Endodermal cell (in vitro differentiated cells): ENCODE measurements around the gene GNB1L. TPM values are rescaled to one million over a fixed set of nuclear protein-coding genes. Genes with fewer than 3 reads are reported as not detected.

ENCODE experiments used
- DNase-seq: peaks from one replicate; pipeline ENCODE4 v3.0.0-alpha.2; 2017
- H3K27ac ChIP-seq: 2 replicates; pipeline ENCODE4 v1.5.1; 2013; ENCODE audit warnings: mild to moderate bottlenecking, low read depth, low read length, moderate library complexity
- H3K27me3 ChIP-seq: 2 replicates; pipeline ENCODE4 v1.6.1; 2013; ENCODE audit warnings: mild to moderate bottlenecking, low read length, moderate library complexity; ENCODE audit not compliant: insufficient read depth, control insufficient read depth, poor library complexity, severe bottlenecking
- H3K36me3 ChIP-seq: 2 replicates; pipeline ENCODE4 v1.7.0; 2013; ENCODE audit warnings: mild to moderate bottlenecking, low read length, moderate library complexity; ENCODE audit not compliant: control insufficient read depth, insufficient read depth
- H3K4me1 ChIP-seq: one replicate; pipeline ENCODE4 v1.7.0; 2013; ENCODE audit warnings: low read length; ENCODE audit not compliant: control insufficient read depth, insufficient read depth
- H3K4me3 ChIP-seq: 2 replicates; pipeline ENCODE4 v1.5.1; 2013; ENCODE audit warnings: mild to moderate bottlenecking, low read length, moderate library complexity
- H3K9ac ChIP-seq: 2 replicates; pipeline ENCODE4 v1.6.1; 2013; ENCODE audit warnings: mild to moderate bottlenecking, low read length, moderate library complexity; ENCODE audit not compliant: poor library complexity, severe bottlenecking; ENCODE audit errors: extremely low read depth
- H3K9me3 ChIP-seq: 2 replicates; pipeline ENCODE4 v1.6.1; 2013; ENCODE audit warnings: mild to moderate bottlenecking, low read length, moderate library complexity; ENCODE audit not compliant: control insufficient read depth
- H3K27ac Mint-ChIP-seq: 2 replicates; pipeline ENCODE4 v1.8.0; 2020; ENCODE audit warnings: mixed read lengths
- H3K27me3 Mint-ChIP-seq: 2 replicates; pipeline ENCODE4 v1.8.0; 2021; ENCODE audit warnings: mild to moderate bottlenecking, mixed read lengths; ENCODE audit not compliant: insufficient read depth
- H3K36me3 Mint-ChIP-seq: 2 replicates; pipeline ENCODE4 v1.8.0; 2020; ENCODE audit warnings: low read depth, mixed read lengths
- H3K4me1 Mint-ChIP-seq: 2 replicates; pipeline ENCODE4 v1.8.0; 2020; ENCODE audit warnings: mixed read lengths
- H3K4me3 Mint-ChIP-seq: 2 replicates; pipeline ENCODE4 v1.8.0; 2020; ENCODE audit warnings: mild to moderate bottlenecking, moderate library complexity, mixed read lengths
- H3K9me3 Mint-ChIP-seq: 2 replicates; pipeline ENCODE4 v1.8.0; 2020; ENCODE audit warnings: mild to moderate bottlenecking, mixed read lengths
- WGBS, 2 experiments: methylation state at CpG; one replicate each; pipeline versions ENCODE4 v1.1.5 to v1.1.7; 2013; ENCODE audit warnings: missing lambda C conversion rate in 2 of 2, mixed read lengths in 1 of 2; ENCODE audit not compliant: insufficient coverage in 1 of 2, insufficient read length in 1 of 2; 5-methylcytosine and 5-hydroxymethylcytosine counted together
- total RNA-seq, 2 donors: library from RNA; stranded (reverse); fragmentation: NEBNext Ultra II Directional in 1 of 2; extraction: Animal tissue kit (Norgen Biotek cat#: 25700) in 1 of 2; gene quantifications; 2 replicates in 1 of 2; 3 replicates in 1 of 2; pipeline ENCODE4 v1.2.1, GENCODE V29; 2021
- TF ChIP-seq, protein P1 (sequence below): fragments of 200-600 bp; sonication (generic); conservative IDR thresholded peaks from 2 replicates; pipeline ENCODE4 v1.5.0; 2021; ENCODE audit warnings: antibody characterized with exemption, mild to moderate bottlenecking

Gene GNB1L
- total RNA-seq, 2 donors from 2014 or later, result 9.5 to 12.2 TPM

DNA sequence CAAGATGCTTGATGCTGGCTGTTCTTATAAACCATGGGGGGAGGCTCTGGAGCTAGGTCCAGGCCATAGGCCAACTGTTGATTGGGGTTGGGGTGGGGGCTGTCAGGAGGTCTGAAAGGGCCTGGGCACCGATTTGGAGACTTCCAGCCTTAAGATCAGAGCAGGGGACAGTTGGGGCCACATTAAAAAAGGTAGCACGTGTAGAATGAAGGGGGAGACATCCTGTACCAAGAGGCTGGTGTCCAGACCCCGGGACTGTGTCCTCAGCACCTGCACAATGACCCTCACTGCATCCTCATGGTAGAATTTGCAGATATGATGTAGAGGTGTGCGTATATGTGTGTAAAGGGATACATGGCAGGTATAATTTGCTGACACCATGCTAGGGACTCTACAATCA is 106.5 kb downstream of the GNB1L start:
- peaks cover 7% of the 10 kb centered on the region for H3K27me3 Mint-ChIP-seq
- Histone ChIP-seq H3K27ac (no peak overlapping the region), H3K36me3 (no peaks in the 10 kb centered on the region), H3K4me1 (peaks cover 13% of the 10 kb centered on the region), H3K4me3 (no peak overlapping the region), H3K27me3 (peaks cover 17% of the 10 kb centered on the region), H3K9ac (no peak overlapping the region), H3K9me3 (no peaks in the 10 kb centered on the region)
- H3K4me3 Mint-ChIP-seq, result no peak overlapping the region
- H3K36me3 Mint-ChIP-seq, result no peaks in the 10 kb centered on the region
- no peaks in the 10 kb centered on the region for H3K9me3 Mint-ChIP-seq
- peaks cover 6% of the 10 kb centered on the region for H3K4me1 Mint-ChIP-seq
- TF ChIP-seq, protein P1, sequence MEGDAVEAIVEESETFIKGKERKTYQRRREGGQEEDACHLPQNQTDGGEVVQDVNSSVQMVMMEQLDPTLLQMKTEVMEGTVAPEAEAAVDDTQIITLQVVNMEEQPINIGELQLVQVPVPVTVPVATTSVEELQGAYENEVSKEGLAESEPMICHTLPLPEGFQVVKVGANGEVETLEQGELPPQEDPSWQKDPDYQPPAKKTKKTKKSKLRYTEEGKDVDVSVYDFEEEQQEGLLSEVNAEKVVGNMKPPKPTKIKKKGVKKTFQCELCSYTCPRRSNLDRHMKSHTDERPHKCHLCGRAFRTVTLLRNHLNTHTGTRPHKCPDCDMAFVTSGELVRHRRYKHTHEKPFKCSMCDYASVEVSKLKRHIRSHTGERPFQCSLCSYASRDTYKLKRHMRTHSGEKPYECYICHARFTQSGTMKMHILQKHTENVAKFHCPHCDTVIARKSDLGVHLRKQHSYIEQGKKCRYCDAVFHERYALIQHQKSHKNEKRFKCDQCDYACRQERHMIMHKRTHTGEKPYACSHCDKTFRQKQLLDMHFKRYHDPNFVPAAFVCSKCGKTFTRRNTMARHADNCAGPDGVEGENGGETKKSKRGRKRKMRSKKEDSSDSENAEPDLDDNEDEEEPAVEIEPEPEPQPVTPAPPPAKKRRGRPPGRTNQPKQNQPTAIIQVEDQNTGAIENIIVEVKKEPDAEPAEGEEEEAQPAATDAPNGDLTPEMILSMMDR, result no peak
- H3K27ac Mint-ChIP-seq, result no peak overlapping the region
- 76 to 96% methylated on average over 3 of the region's 4 CpGs for WGBS, 2 experiments
- DNase-seq, result no peak

GRCh38 chr22:19747551-19747950 is 107.1 kb downstream of the GNB1L start:
- H3K9ac ChIP-seq, result no peak overlapping the region
- no peaks in the 10 kb centered on the region for H3K9me3 ChIP-seq
- no peak overlapping the region for H3K4me3 ChIP-seq
- WGBS, 2 experiments, result 90 to 91% methylated on average over 5 to 12 of the region's 12 CpGs
- Mint-ChIP-seq H3K4me1 (peaks cover 6% of the 10 kb centered on the region), H3K27ac (no peak overlapping the region), H3K36me3 (no peaks in the 10 kb centered on the region), H3K4me3 (no peak overlapping the region), H3K9me3 (no peaks in the 10 kb centered on the region), H3K27me3 (peaks cover 1% of the 10 kb centered on the region)
- H3K27ac ChIP-seq, result no peak overlapping the region
- peaks cover 13% of the 10 kb centered on the region for H3K4me1 ChIP-seq
- TF ChIP-seq, protein P1, result no peak
- no peaks in the 10 kb centered on the region for H3K36me3 ChIP-seq
- DNase-seq, result no peak
- peaks cover 11% of the 10 kb centered on the region for H3K27me3 ChIP-seq

DNA sequence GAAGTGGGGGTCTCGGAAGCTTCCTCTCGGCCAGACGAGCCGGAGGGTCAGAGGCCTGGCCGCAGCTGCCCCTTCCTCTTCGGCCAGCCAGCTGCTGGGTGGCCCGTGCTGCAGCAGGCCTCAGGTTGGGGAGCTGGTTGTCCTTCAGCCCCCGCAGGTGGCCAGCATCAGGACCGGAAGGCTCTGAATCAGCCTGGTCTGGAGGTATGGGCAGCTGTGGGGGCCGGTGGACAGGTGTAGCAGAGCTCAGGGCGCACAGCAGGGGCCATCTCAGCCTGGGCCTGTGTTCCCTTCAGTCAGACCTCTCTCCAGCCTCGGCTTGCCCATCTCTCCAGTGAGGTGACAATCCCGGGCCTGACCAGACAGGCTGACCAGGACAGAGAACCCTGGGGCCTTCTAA is 107.9 kb downstream of the GNB1L start:
- no peak overlapping the region for H3K9ac ChIP-seq
- no peaks in the 10 kb centered on the region for H3K36me3 ChIP-seq
- H3K4me1 ChIP-seq, result peaks cover 13% of the 10 kb centered on the region
- H3K4me3 Mint-ChIP-seq, result no peak overlapping the region
- H3K36me3 Mint-ChIP-seq, result no peaks in the 10 kb centered on the region
- H3K27ac ChIP-seq, result no peak overlapping the region
- H3K4me1 Mint-ChIP-seq, result peaks cover 6% of the 10 kb centered on the region
- no peak overlapping the region for H3K27ac Mint-ChIP-seq
- H3K27me3 ChIP-seq, result peaks cover 2% of the 10 kb centered on the region
- no peaks in the 10 kb centered on the region for H3K9me3 Mint-ChIP-seq
- TF ChIP-seq, protein P1, result no peak
- no peak for DNase-seq
- H3K4me3 ChIP-seq, result no peak overlapping the region
- WGBS, 2 experiments, result 95 to 98% methylated on average over 9 to 13 of the region's 13 CpGs
- H3K9me3 ChIP-seq, result no peaks in the 10 kb centered on the region
- no peaks in the 10 kb centered on the region for H3K27me3 Mint-ChIP-seq
